ENCODE measurements around the gene NCOA6. TPM values are rescaled to one million over a fixed set of nuclear protein-coding genes. Genes with fewer than 3 reads are reported as not detected.

The NCOA6 gene
- total RNA-seq: 7.6 and 8.4 TPM in 2 replicates

GRCh38 chr20:34825530-34826362 lies at the start of gene NCOA6:
Gene NCOA6 (minus strand): TSS chr20:34825651. CDS start chr20:34782355, 43,296 bp downstream.

DNA sequence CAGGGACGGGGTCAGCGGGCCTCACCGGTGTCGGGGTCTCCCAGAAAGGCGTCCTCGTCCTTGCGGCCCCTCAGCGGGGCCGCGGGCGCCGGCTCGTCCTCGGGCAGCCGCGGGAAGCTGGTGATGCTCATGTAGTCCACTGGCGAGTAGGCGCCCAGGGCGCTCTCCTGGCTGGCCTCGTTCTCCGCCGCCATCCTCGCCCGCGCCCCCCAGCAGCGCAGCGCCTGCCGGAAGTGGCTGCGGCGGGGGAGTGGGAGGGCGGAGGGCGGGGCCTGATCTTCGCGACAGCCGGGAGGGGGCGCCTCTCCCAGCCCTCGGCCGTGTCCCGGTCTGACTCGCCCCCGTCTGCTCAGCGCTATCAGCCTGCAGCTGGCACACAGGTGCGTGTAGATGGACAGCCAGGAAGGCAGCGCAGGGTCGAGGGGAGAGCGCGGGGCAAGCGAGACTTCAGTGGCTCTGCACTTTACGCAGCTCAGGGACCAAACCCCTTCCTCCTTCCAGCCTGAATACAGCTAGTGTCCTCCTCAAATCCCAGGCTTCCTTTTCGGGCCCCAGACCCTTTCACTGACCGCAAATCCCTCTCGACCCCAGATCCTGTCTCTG lies 47.3 kb upstream of the NCOA6 start, which contains the start of gene GGT7:
GGT7 (minus strand) TSS at position 235 of the 603 bp plus-strand sequence; CDS start at position 194, 41 bp downstream.

GRCh38 chr20:34704177-34705007 lies 121.1 kb downstream of the NCOA6 start, which contains the start of gene TP53INP2:
Gene TP53INP2 (plus strand): TSS chr20:34704344. CDS start chr20:34708740, 4,396 bp downstream.

DNA sequence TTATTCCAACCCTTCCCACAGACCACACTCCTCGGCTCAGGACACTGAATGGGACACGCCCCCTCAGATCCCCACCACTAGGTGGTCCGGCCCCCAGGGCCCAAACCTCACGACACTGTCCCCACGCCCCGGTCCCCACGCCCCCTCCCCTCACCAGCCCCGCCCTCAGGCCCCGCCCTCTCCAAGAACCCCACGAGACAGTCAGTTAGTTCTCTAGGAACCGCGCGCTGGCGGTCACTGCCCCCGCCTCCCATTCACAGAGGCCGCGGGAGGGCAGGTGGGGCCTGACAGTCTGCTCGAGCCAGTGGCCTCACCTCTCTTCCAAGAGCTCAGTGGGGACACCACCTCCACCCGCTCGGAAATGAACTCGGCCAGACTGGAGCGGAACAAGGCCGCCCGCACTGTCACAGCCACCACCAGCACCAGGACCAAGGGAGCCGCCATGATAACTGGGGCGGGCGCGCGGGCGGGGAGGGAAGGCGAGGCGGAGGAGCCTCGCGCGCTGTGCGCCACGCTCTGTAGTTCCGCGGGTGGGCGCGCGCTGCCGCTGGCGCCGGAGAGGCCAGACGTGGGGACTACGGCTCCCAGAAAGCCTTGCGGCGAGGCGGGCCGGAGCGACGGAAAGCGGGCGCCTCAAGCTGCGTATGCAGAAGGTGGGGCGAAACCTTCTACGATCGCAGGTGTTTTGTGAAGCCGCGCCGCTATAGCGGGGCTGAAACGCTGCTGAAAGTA lies 148.6 kb downstream of the NCOA6 start, which contains the start of gene PIGU:
PIGU (minus strand) TSS at position 451 of the 732 bp plus-strand sequence; CDS start at position 444, 7 bp downstream.

Other genes with a start within 250 kb of the NCOA6 start
- gene PIGU, start 148.6 kb downstream of the NCOA6 start, total RNA-seq: 17.0 and 21.1 TPM in 2 replicates
- 5.8 and 7.6 TPM in 2 replicates for gene TP53INP2, start 121.3 kb downstream of the NCOA6 start, total RNA-seq
- 7.1 and 9.6 TPM in 2 replicates for gene GGT7, start 47.2 kb upstream of the NCOA6 start, total RNA-seq
- gene ACSS2, start 51.0 kb upstream of the NCOA6 start, total RNA-seq: 108 and 116 TPM in 2 replicates
- gene GSS, start 130.2 kb upstream of the NCOA6 start, total RNA-seq: 68.9 and 74.2 TPM in 2 replicates
- gene MYH7B, start 130.2 kb upstream of the NCOA6 start, total RNA-seq: under 0.01 and 0.15 TPM in 2 replicates

Data from bronchus fibroblast of lung (primary cell).